MM.1S (cell line): Measurements from ENCODE around the gene SGCG.

Experiments used
- EZH2 ChIP-seq: fragments of 300-600 bp; sonication (generic); optimal IDR thresholded peaks from 2 replicates; pipeline ENCODE3; 2017; ENCODE audit warnings: low read depth, mild to moderate bottlenecking, antibody characterized with exemption, low read length, mixed read lengths
- TF ChIP-seq, protein P1 (sequence below): fragments of 300-600 bp; sonication (generic); IDR thresholded peaks from 2 replicates; pipeline ENCODE4 v1.5.1; 2016; ENCODE audit warnings: antibody characterized with exemption, low read length, mixed read lengths

DNA sequence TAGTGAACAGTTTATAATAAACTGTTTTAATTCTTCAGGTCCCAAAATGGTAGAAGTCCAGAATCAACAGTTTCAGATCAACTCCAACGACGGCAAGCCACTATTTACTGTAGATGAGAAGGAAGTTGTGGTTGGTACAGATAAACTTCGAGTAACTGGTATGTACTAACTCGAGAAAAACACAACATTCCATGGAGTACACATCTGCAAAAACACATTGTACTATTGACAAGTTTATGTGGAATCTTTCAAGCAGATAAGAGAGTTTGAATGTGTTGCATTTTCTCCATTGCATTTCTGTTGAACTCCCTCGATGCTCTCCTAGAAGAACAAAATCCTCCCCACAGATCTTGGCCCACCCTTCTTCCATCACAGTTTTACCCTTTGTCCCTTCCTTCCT, 98.5 kb downstream of the SGCG start:
- TF ChIP-seq EZH2, result no peak
- TF ChIP-seq, protein P1, sequence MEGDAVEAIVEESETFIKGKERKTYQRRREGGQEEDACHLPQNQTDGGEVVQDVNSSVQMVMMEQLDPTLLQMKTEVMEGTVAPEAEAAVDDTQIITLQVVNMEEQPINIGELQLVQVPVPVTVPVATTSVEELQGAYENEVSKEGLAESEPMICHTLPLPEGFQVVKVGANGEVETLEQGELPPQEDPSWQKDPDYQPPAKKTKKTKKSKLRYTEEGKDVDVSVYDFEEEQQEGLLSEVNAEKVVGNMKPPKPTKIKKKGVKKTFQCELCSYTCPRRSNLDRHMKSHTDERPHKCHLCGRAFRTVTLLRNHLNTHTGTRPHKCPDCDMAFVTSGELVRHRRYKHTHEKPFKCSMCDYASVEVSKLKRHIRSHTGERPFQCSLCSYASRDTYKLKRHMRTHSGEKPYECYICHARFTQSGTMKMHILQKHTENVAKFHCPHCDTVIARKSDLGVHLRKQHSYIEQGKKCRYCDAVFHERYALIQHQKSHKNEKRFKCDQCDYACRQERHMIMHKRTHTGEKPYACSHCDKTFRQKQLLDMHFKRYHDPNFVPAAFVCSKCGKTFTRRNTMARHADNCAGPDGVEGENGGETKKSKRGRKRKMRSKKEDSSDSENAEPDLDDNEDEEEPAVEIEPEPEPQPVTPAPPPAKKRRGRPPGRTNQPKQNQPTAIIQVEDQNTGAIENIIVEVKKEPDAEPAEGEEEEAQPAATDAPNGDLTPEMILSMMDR, result no peak
